Fibroblast of mammary gland (primary cell): ENCODE data around the gene SYT14.

ENCODE experiments used
- DNase-seq: peaks from one replicate; pipeline ENCODE4 v3.0.0-alpha.2; 2010; ENCODE audit warnings: low read depth
- H3K4me3 ChIP-seq: 2 replicates; pipeline ENCODE4 v1.5.1; 2011; ENCODE audit warnings: low read depth, mild to moderate bottlenecking, low read length, moderate library complexity; ENCODE audit not compliant: control insufficient read depth
- TF ChIP-seq, protein P1 (sequence below): conservative IDR thresholded peaks from 2 replicates; pipeline ENCODE4 v1.5.1; 2011; ENCODE audit warnings: low read depth, low read length, inconsistent platforms; ENCODE audit not compliant: control insufficient read depth, insufficient read depth

The SYT14 gene

DNA sequence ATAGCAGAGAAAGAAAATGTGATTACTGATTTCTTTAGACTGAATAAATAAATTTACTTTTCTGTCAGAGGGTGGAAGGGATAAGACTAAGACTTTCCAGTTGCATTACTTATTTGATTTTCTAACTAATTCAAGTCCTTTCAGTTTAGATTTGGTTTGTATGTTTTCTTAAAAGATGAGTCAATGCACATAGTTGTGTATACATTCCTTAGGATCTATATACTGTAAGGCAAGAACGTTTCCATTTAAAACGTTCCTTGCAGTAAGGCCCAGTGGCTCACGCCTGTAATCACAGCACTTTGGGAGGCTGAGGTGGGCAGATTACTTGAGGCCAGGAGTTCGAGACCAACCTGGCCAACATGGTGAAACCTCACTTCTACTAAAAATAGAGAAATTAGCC, 280.0 kb downstream of the SYT14 start:
- DNase-seq, result no peak
- TF ChIP-seq, protein P1, sequence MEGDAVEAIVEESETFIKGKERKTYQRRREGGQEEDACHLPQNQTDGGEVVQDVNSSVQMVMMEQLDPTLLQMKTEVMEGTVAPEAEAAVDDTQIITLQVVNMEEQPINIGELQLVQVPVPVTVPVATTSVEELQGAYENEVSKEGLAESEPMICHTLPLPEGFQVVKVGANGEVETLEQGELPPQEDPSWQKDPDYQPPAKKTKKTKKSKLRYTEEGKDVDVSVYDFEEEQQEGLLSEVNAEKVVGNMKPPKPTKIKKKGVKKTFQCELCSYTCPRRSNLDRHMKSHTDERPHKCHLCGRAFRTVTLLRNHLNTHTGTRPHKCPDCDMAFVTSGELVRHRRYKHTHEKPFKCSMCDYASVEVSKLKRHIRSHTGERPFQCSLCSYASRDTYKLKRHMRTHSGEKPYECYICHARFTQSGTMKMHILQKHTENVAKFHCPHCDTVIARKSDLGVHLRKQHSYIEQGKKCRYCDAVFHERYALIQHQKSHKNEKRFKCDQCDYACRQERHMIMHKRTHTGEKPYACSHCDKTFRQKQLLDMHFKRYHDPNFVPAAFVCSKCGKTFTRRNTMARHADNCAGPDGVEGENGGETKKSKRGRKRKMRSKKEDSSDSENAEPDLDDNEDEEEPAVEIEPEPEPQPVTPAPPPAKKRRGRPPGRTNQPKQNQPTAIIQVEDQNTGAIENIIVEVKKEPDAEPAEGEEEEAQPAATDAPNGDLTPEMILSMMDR, result no peak
- no peak overlapping the region for H3K4me3 ChIP-seq
